ENCODE data around the gene UBAP2.

DNA sequence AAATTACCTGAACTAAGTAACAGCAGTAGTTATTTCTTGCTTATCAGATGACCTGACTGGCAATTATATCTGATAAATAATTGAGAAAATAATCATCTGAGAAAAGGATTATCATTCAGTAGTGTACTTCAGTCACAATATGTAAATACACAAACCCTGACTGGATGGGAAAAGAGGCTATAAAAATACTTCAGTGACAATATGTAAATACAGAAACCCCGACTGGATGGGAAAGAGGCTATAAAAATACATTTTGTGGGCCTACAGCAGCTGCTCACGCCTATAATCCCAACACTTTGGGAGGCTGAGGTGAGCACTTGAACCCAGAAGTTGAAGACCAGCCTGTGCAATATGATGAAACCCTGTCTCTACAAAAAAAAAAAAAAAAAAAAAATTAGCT is 11.1 kb downstream of the UBAP2 start:
- TF ChIP-seq EZH2 (IDR thresholded peaks at IDR 0.05) (no peak), FOXP2 (optimal IDR thresholded peaks at IDR 0.05; ENCODE audit: control extremely low read depth, extremely low read length, insufficient read depth) (no peak)
